ENCODE results near the gene ADAMTS4.

DNA sequence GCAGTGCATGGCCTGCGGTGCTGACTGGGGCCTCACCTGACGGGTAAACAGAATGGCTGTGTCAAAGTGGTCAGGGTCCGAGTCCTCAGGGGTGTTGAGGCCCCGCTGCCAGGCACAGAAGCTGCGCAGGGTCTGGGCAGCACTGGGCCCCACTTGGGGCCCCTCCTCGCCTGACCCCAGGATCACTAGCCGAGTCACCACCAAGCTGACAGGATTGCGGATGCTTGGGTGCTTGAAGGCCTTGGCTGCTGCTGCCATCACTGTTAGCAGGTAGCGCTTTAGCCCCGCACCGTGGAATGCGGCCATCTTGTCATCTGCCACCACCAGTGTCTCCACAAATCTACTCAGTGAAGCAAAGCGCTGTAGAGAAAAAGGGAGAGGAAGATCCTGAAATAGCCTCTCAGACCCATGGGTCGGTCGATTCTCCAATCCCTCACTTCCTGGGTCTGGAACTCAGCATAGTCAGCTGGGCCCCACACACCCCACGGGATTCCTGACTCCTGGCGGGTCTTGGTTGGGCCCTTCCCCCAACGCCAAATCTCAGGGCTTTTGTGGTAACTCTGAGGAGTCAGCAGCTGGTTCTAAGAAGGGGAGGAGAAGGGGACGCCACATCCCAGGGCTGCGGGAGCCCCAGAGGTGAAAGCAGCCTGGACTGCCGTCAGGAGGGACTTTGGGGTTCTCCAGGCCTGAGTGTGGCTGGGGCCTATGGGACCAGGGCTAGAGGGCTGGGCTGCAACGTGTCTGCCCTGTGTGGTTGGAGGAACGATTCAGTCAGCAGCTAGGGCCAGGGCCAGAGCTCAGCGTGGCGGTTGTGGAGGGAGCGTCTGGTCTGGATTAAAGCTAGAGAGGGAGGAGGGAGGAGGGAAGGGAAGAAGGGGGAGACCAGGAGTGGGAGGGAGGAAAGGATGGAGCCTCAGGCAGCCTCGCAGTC is 2.1 kb downstream of the ADAMTS4 start:
- TF ChIP-seq CTCF (IDR thresholded peaks at IDR 0.05) (no peak), ESRRA (CRISPR knock-in tag; IDR thresholded peaks at IDR 0.05; ENCODE audit: borderline replicate concordance) (no peak), CREM (CRISPR knock-in tag; IDR thresholded peaks at IDR 0.05) (no peak), ATF6 (CRISPR knock-in tag; IDR thresholded peaks at IDR 0.05) (no peak), TEAD1 (CRISPR knock-in tag; IDR thresholded peaks at IDR 0.05) (no peak), TEAD4 (CRISPR knock-in tag; IDR thresholded peaks at IDR 0.05) (no peak), ELF4 (CRISPR knock-in tag; IDR thresholded peaks at IDR 0.05; ENCODE audit: low read depth) (no peak), AFF4 (CRISPR knock-in tag; IDR thresholded peaks at IDR 0.05; ENCODE audit: borderline replicate concordance) (no peak), ATF1 (CRISPR knock-in tag; IDR thresholded peaks at IDR 0.05) (no peak), CBFB (CRISPR knock-in tag; IDR thresholded peaks at IDR 0.05; ENCODE audit: low read depth) (no peak)
- TF ChIP-seq, protein P1, sequence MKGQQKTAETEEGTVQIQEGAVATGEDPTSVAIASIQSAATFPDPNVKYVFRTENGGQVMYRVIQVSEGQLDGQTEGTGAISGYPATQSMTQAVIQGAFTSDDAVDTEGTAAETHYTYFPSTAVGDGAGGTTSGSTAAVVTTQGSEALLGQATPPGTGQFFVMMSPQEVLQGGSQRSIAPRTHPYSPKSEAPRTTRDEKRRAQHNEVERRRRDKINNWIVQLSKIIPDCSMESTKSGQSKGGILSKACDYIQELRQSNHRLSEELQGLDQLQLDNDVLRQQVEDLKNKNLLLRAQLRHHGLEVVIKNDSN (CRISPR knock-in tag; IDR thresholded peaks at IDR 0.05) = no peak
